Inferior parietal cortex (tissue), 1 donor: ENCODE measurements around the gene CRYZ.
"Not testable (repeated sequence)": the region's sequence is repeated elsewhere in the genome, so short reads cannot be mapped to it uniquely, and the experiment has no call there.

Experiments used
- DNase-seq: peaks from one replicate; pipeline ENCODE4 v3.0.0-alpha.2; 2016; ENCODE audit errors: extremely low spot score

CRYZ gene

DNA sequence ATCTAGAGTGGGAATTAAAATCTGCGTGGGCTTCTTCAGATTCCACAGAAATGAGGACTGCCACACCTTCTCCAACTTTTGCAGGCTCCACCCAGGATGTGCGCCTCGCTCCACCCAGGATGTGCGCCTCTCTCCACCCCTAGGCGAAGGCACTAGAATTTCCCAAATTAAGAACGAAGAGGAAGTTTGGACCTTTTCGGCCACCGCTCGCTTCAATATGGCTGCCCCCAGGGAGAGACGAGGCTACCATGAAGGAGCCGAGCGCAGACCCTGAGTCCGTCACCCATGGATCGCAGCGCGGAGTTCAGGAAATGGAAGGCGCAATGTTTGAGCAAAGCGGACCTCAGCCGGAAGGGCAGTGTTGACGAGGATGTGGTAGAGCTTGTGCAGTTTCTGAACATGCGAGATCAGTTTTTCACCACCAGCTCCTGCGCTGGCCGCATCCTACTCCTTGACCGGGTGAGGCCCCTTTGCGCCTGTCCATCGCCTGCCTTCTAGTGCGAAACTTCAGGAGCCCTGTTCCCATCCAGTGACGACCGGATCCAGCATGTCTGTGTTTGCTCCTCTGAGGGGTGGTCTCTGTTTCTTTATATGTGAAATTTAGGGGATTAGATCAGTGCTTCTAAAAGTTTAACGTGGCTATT is at the start of gene CRYZ, which contains the start of gene TYW3:
Gene CRYZ (minus strand): TSS at position 91 of the 644 bp plus-strand sequence. CDS start 8,229 bp downstream, outside the sequence.
Gene TYW3 (plus strand): TSS at position 193 of the 644 bp plus-strand sequence. CDS start 93 bp downstream, at position 286.
- DNase-seq, result peak; percentile 98

- no peak for DNase-seq
Measured at GRCh38 chr1:74780594-74780993, 47.7 kb upstream of the CRYZ start.

DNA sequence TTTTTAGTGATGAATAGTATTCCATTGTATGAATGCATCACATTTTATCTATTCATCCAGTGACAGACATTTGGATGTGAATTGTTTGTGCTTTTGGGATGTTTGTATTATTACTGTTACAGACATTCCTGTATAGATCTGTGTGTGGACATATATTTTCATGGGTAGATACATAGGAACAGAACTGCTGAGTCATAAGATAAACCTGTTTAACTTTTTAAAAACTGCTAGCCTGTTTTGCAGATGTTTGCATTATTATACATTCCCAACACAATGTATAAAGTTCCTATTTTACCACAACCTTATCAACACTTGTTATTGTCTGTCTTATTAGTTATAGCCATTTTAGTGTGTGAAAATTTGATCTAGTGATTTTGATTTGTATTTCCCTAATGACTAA is 46.9 kb upstream of the CRYZ start:
- DNase-seq, result no peak

DNA sequence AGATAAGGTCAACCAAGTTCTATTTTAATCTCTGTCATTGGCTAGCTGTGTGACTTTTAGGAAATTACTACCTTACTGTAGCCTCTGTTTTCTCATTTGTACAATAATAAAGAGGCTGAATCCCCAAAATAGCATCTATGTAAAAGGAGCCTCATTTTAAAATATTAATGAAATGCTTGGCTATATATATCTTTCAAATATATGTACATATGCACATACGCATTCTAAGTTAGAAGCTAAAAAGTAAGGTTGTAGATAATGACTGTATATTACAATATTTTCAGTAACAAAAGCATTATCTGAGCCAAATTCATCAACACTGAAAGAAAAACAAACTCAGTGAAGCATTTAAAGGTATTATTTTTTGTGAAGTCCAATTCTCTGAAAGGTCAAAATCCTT is 44.7 kb upstream of the CRYZ start:
- DNase-seq, result no peak

- DNase-seq, result no peak
Measured at GRCh38 chr1:74775735-74776134, 42.9 kb upstream of the CRYZ start.

- DNase-seq, result no peak
Measured at GRCh38 chr1:74773582-74773981, 40.7 kb upstream of the CRYZ start.

DNA sequence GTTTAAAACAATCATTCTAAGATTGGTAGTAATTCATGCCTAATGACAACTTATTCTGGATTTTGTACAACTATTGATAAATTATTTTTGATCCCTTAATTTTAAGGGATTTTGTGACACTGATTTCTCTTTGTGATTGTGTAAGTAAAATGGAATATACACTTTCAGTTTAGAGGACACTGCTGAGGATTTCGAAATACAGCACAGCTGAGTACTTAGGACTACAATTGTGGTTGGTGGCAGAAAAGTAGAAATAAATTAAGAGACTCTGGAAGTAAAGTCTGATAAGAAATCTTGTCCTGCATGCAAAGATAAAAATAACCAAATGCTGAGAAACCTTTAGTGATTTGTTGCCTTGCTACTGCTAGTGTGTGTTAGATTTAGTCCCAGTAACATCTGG is 40.1 kb upstream of the CRYZ start:
- no peak for DNase-seq

GRCh38 chr1:74771913-74772515 is 39.2 kb upstream of the CRYZ start:
- DNase-seq, result peak; percentile 90

GRCh38 chr1:74767490-74767889 is 34.6 kb upstream of the CRYZ start:
- DNase-seq, result no peak

GRCh38 chr1:74766579-74766978 is 33.7 kb upstream of the CRYZ start:
- DNase-seq, result no peak

- DNase-seq, result no peak
Measured at GRCh38 chr1:74763807-74764206, 31.0 kb upstream of the CRYZ start.

DNA sequence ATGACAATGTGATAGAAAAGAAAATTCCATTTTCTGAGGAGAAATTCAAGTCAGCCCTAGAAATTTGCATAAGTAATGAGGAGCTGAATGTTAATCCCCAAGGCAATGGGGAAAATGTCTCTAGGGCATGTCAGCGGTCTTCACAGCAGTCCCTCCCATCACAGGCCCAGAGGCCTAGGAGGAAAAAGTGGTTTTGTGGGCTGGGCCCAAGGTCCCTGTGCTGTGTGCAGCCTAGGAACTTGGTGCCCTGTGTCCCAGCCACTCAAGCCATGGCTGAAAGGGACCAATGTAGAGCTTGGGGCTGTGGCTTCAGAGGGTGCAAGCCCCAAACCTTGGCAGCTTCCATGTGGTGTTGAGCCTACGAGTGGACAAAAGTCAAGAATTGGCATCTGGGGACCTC is 23.8 kb upstream of the CRYZ start:
- DNase-seq, result not testable (repeated sequence)

DNA sequence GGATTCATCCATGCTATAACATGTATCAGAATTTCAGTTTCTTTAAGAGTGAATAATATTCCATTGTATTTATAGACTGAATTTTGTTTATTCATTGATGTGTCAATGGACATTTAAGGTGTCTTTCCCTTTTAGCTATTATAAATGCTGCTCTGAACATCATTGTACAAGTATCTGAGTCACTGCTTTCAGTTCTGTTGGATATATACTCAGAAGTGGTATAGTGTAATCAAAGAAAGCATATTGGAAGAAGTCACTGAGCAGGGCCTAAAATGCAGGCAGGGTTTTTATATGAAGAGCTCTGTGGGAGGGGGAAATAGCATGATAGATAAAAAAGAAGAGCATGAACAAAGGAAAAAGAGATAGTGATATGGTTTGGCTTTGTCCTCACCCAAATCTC is 22.6 kb upstream of the CRYZ start:
- DNase-seq, result no peak

- no peak for DNase-seq
Measured at GRCh38 chr1:74753104-74753503, 20.3 kb upstream of the CRYZ start.

GRCh38 chr1:74748960-74749359 is 16.1 kb upstream of the CRYZ start:
- no peak for DNase-seq

- not testable (repeated sequence) for DNase-seq
Measured at GRCh38 chr1:74745247-74745646, 12.4 kb upstream of the CRYZ start.

DNA sequence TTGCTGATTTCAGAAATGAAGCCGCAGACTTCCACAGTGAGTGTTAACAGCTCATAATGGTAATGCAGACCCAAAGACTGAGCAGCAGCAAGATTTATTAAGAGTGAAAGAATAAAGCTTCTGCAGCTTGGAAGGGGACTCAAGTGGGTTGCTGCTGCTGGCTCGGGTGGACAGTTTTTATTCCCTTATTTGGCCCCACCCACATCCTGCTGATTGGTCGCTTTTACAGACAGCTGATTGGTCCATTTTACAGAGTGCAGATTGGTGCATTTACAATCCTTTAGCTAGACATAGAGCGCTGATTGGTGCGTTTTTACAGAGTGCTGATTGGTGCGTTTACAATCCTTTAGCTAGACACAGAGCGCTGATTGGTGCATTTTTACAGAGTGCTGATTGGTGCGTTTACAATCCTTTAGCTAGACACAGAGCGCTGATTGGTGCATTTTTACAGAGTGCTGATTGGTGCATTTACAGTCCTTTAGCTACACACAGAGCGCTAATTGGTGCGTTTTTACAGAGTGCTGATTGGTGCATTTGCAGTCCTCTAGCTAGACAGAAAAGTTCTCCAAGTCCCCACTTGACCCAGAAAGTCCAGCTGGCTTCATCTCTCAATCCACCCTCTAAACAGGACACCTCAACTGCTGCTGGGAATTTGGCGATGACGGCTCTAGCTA is 7.6 kb upstream of the CRYZ start:
- DNase-seq, result not testable (repeated sequence)

GRCh38 chr1:74737333-74737732 is 4.5 kb upstream of the CRYZ start:
- no peak for DNase-seq

GRCh38 chr1:74733604-74734484 is 994 bp upstream of the CRYZ start:
- peak; percentile 86 for DNase-seq

DNA sequence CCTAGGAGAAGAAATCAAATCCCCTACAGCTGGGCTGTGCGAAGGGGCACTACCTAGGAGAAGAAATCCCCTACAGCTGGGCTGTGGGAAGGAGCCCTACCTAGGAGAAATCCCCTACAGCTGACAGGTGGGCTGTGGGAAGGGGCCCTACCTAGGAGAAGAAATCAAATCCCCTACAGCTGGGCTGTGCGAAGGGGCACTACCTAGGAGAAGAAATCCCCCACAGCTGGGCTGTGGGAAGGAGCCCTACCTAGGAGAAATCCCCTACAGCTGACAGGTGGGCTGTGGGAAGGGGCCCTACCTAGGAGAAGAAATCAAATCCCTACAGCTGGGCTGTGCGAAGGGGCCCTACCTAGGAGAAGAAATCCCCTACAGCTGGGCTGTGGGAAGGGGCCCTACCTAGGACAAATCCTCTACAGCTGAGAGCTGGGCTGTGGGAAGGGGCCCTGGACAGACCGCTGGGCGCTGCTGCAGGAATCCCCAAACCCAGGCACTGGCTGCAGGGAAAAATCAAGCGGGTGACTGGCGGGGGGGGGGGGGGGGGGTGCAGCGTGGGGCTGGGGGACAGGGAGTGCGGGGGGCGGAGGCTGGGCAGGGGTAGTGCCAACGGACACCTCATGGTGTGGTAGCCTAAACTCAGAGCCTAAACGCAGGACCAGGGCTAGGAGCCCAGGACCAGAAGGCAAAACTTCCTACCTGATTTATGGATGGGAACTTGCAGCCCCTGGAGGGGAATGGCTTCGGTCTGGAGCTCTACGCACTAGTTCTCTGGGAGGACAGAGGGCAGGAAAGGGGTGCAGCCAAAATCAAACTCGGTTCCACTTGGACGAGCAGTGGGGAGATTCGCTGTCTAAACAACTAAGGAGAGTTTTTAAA is 541 bp downstream of the CRYZ start:
- DNase-seq, result not testable (repeated sequence)
